ENCODE results near the gene RPS6KB2.
A peak's percentile ranks its signal among the peaks of the same experiment; 100 is the strongest.

Gene RPS6KB2

DNA sequence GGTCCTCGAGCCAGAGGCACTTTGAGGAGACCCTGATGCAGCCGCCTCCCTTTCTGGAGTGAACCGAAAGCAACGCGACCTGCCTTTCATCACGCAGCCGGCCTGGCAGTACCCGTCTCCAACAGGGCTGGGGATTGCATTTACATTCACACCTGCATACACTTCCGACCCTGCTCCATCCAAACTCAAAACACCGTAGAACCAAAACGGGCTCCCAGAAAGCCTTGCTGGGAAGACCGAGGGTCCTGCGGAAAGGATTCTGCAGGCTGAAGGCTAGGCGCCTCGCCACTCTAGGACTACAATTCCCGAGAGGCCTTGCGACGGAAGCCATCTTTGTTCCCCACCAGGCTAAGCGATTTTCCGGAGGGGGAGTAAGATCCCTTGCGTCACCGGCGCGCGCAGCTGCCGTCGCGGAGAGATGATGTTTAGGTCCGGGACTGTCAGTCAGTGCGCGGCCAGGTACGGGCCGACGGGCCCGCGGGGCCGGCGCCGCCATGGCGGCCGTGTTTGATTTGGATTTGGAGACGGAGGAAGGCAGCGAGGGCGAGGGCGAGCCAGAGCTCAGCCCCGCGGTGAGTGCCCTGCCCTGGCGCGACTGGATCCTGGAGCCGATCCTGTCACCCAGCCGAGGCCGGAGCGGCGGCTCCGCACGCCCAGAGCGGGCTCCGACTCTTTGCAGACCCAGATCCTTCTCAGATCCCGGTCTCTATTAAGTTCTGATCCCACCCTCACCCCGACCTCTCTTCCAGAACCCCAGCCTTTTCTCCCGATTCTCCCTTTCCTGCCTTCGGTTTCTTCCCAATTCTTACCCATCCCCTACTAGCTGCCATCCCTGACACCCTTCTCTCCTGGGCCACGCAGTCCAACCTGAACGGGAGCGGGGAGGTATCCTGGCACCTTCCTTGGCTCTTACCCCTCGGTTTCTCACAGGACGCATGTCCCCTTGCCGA, at the start of gene RPS6KB2:
Gene RPS6KB2 (plus strand): TSS at position 443 of the 950 bp plus-strand sequence. CDS start 52 bp downstream, at position 495.
- DNase-seq: peak; percentile 26

DNA sequence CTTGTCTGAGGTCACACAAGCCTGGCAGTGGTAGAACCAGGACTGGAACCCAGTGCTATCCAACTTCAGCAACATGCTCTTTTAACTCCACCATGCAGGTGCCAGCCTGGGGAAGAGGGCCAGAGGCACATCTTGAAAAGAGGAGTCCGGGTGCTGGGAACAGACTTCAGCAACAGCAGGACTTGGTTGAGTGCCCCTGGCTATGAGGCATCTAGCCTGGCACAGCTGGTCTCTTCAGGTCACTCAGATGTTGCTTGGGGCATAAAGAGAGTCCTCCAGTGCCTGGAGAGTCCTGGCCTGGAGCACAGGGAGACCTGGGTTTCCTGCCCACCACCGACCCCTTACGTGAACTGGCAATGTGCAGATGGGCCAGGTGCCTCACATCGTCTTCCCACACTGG, 49.8 kb upstream of the RPS6KB2 start:
- DNase-seq: no peak

DNA sequence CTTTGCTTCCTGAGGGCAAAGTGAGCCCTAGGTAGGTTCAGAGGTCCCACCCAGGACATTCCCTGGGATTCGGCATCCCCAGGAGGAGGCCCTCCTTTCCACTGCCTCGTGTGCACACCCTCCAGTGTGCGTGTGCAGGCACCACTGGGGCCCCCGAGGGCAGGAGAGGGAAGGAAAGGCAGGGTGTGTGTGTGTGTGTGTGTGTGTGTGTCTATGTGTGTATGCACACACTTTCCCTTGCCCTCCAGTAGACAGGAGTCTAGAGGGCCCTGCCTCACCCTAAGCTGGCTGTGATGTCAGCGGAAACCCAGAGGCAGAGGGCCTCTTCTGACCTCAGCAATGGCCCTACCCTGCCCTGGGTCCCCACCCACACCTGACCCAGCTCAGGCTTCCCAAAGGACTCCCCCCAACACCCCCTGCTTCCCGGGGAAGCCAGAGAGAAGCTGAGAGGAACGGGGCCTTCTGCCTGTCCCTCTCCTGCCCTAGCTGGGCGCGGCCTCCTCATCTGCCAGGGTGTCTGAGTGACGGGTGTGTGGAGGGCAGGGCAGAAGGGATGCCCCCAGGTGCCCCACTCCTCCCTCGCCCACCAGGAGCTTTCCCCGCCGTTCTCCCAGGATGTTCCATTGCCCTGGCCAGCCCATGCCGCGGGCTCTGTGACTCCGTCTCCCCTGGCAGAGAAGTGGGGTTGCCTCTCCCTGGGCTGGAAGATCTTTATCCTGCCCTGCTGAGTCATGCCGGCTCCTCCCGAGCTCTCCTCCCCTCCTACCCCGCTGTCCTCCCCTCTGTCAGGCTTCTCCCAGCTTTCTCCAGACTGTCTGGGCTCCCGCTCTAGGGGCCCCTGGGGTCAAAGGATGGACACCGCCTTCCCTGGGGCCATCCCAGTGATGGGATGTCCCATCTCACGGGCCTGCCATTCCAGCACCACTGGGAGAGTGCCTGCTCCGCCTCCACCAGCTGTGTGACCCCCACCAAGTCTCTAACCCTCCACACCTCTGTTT, 48.9 kb upstream of the RPS6KB2 start:
- no peak for DNase-seq

DNA sequence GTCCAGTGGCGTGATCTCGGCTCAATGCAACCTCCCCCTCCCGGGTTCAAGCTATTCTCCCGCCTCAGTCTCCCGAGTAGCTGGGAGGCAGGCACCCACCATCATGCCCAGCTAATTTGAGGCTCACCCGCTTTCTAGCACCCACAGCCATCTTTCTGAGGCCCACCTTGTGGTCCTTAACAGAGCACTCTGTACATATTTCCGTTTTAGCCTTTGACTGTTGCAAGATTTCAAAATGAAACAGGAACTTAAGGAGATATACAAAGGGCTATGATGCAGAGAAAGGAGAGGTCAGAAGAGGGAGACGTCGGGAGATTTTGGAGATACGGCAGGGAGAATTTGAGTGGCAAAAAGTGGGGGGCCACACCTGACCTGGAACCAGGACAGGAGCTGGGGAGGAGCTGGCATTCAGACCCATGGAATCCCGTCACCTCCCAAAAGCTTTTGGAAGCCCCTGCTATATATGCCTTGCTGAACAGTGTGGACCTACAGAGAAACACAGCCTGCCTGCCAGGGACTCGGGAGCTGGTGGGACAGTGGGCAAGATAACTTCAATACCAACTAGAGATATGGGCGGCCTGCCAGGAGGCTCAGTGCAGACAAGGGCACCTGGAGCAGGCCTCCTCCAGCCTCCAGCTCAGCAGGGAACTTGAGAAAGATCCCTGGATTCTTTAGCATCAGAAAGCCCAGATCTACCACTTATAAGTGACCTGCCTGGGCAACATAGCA, 46.9 kb upstream of the RPS6KB2 start:
- DNase-seq: peak; percentile 16

- DNase-seq: no peak
Observed at GRCh38 chr11:67382276-67383136, 45.8 kb upstream of the RPS6KB2 start.

- DNase-seq: no peak
Observed at GRCh38 chr11:67384851-67385366, 43.4 kb upstream of the RPS6KB2 start.

DNA sequence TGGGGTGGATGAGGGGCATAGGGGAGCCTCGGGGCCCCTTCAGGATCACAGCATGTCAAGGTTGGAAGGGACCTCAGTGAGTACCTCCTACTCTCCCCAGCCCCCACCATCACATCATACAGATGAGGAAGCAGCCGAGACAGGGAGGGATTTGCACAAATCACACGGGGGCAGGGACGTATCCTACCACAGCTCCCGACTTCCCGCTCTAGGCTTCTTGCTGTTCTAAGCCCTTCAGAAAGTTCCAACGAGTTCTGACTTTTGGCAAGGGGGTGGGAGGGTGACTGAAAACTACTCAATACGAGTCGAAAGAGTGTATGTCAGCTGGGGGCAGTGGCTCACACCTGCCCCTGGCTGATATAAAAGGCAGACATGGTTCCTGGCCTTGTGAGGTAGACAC, 41.2 kb upstream of the RPS6KB2 start:
- DNase-seq: no peak

DNA sequence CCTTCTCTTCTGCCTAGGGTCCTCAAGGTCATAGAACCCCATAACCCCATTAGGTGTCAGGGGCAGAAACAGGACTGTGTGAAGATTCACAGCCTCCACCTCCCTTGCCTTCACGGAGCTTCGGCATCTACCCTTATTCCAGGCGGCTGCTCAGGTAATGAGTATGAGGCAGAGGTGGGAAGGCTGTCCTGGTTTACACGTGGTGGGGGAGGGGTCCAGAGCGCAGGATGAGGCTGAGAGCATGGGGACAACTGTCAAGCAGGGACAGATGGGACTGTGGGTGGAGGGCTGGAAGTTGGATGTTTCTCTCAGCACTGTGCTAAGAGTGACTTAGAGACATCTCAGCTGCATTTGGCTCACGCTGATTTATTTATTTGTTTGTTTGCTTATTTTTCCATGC, 40.8 kb upstream of the RPS6KB2 start:
- DNase-seq: no peak

DNA sequence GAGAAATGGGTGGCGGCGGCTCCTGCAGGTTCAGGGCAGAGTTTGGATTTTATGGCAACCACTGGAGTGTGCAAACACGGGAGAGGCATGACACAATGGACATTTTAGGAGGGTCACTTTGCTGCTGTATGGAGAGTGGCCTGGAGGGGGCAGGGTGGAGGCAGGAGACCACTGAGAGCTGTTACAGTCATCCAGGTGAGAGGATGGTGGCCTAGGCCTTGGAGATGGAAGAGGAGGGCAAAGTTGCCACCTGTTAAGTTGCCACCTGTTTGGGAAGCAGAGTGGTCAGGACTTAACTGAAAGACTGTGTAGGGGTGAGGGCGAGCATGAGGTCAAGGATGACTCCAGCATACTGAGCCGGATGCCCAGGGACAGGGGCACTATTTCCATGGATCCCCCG, 38.8 kb upstream of the RPS6KB2 start:
- DNase-seq: no peak

DNA sequence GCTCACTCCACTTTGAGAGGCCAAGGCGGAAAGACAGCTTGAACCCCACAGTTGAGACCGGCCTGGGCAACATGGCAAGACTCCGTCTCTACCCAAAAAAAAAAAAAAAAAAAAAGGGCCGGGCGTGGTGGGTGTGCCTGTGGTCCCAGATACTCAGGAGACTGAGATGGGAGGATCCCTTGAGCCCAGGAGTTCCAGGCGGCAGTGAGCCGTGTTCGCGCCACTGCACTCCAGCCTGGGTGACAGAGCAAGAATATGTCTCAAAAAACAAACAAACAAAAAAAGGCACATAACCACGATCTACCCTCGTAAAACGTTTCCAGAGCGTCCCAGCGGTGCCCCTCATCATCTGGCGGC, 37.4 kb upstream of the RPS6KB2 start:
- DNase-seq: no peak

GRCh38 chr11:67391304-67392182, 36.8 kb upstream of the RPS6KB2 start, which contains the start of gene RAD9A:
TSS of gene RAD9A (plus strand) at chr11:67391986. CDS start at chr11:67392045, 59 bp downstream.
- DNase-seq: peak; percentile 44

DNA sequence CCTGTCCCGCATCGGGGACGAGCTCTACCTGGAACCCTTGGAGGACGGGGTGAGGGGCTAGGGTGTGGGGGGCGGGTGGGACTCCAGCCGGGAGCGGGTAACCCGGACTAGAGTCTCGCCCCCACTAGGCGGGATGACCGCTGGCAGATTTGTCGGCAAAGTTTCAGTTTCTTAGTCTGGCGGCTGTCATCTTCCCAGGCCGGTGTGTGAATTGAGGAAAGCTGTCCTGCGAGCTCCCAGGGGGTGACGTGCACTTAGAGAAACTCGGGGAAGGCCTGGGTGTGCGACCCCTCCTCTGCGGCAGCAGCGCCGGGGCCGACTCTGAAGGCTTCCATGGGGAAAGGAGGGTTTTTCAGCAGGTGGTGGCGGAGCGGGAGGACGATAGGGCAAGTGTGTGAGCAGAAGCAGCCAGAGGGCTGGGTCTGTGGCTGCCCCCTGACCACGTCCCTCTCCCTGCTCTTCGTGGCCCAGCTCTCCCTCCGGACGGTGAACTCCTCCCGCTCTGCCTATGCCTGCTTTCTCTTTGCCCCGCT, 36.0 kb upstream of the RPS6KB2 start:
- DNase-seq: no peak

- no peak for DNase-seq
Observed at GRCh38 chr11:67393437-67393836, 34.9 kb upstream of the RPS6KB2 start.

DNA sequence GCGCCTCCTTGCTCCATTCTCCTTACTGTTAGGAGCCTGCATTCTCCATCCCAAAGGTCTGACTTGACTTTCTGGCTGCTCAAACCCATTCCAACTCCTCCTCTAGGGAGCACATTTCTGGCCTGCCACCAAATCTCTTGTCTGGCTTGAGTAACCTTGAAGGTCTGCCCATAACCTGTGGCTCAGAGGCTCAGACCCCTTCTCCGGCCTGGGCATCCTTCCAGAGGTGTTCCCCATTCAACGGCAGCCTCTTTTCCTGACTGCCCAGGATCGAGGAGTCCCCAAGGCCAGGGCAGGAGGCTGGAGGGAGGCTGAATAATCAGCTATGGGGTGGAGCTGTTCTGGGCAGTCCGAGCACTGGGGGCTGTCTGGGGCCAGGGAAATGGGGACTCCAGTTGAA, 34.3 kb upstream of the RPS6KB2 start:
- no peak for DNase-seq

DNA sequence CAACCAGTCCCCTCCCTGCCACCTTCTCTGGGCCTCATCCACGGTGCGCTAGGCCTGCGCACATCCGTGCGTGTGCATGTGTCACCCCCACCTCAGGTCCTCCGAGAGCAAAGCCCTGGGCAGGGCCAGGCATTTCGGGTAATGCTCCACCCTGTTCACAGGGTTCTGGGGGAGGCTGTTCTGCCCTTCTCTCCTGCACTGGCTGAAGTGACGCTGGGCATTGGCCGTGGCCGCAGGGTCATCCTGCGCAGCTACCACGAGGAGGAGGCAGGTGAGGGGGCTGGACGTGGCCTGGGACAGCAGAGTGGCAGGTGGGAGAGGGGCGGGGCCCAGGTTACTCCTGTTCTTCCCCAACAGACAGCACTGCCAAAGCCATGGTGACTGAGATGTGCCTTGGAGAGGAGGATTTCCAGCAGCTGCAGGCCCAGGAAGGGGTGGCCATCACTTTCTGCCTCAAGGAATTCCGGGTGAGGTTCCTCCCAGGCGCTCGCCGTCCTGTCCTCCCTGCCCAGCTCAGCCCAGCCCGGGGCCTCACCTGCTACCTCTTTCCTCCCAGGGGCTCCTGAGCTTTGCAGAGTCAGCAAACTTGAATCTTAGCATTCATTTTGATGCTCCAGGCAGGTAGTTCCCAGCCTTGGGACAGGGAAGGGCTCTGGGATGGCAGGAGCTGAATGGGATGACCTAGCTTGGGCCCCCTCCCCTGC, 32.6 kb upstream of the RPS6KB2 start:
- no peak for DNase-seq

DNA sequence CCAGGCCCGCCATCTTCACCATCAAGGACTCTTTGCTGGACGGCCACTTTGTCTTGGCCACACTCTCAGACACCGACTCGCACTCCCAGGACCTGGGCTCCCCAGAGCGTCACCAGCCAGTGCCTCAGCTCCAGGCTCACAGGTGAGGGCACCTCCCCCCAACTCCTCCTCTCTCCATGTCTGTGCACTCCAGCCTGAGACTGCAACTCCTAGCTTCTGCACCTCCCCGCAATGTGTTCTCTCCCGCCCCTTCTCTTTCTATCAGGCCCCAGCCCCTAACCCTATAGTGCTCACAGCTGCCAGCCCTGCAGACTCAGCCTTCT, 32.1 kb upstream of the RPS6KB2 start:
- no peak for DNase-seq

GRCh38 chr11:67396587-67397389, 31.5 kb upstream of the RPS6KB2 start:
- no peak for DNase-seq

- no peak for DNase-seq
Observed at GRCh38 chr11:67397536-67397935, 30.8 kb upstream of the RPS6KB2 start.

Measured in SIG-M5 (cell line).